ENCODE measurements around the gene ERP29.
A peak's percentile ranks its signal among the peaks of the same experiment; 100 is the strongest.

Gene ERP29

GRCh38 chr12:112012775-112013600 lies at the start of gene ERP29, which contains the start of gene TMEM116:
TSS of gene ERP29 (plus strand) at chr12:112013426. CDS start at chr12:112013466, 40 bp downstream.
TSS of gene TMEM116 (minus strand) at chr12:112013165. CDS start at chr12:112005270, 7,895 bp downstream.
- no CpG with 5 or more reads among the region's 67 CpGs for WGBS (ENCODE audit: insufficient coverage, insufficient read length)
- H3K27ac ChIP-seq (ENCODE audit: low read length), result no peak within 1 kb of the TSS
- DNase-seq (ENCODE audit: low read depth, low spot score), result peak; percentile 98

GRCh38 chr12:111964935-111965334 lies 48.3 kb upstream of the ERP29 start:
- Histone ChIP-seq H3K4me1 (ENCODE audit: control insufficient read depth, insufficient read depth, low read length) (no peaks in the 10 kb centered on the region), H3K9me3 (ENCODE audit: control insufficient read depth, insufficient read depth, low read length) (no peaks in the 10 kb centered on the region), H3K27ac (ENCODE audit: low read length) (no peak overlapping the region), H3K36me3 (ENCODE audit: control insufficient read depth, insufficient read depth, low read length) (no peaks in the 10 kb centered on the region), H3K4me3 (ENCODE audit: low read length) (no peak overlapping the region), H3K27me3 (ENCODE audit: control insufficient read depth, insufficient read depth, low read length) (no peaks in the 10 kb centered on the region)
- no CpG with 5 or more reads among the region's 1 CpG for WGBS (ENCODE audit: insufficient coverage, insufficient read length)
- DNase-seq (ENCODE audit: low read depth, low spot score), result no peak

More at GRCh38 chr12:112012775-112013600, at the start of gene ERP29, which contains the start of gene TMEM116:
- H3K4me1 ChIP-seq (ENCODE audit: control insufficient read depth, insufficient read depth, low read length), result peaks cover 2% of the 10 kb centered on the region
- H3K9me3 ChIP-seq (ENCODE audit: control insufficient read depth, insufficient read depth, low read length), result no peaks in the 10 kb centered on the region
- no peaks in the 10 kb centered on the region for H3K36me3 ChIP-seq (ENCODE audit: control insufficient read depth, insufficient read depth, low read length)
- peak within 1 kb of the TSS; percentile 92 for H3K4me3 ChIP-seq (ENCODE audit: low read length)
- no peaks in the 10 kb centered on the region for H3K27me3 ChIP-seq (ENCODE audit: control insufficient read depth, insufficient read depth, low read length)

GRCh38 chr12:111971800-111972199 lies 41.4 kb upstream of the ERP29 start:
- no peak overlapping the region for H3K4me3 ChIP-seq (ENCODE audit: low read length)
- no peaks in the 10 kb centered on the region for H3K4me1 ChIP-seq (ENCODE audit: control insufficient read depth, insufficient read depth, low read length)
- H3K27me3 ChIP-seq (ENCODE audit: control insufficient read depth, insufficient read depth, low read length), result no peaks in the 10 kb centered on the region
- DNase-seq (ENCODE audit: low read depth, low spot score), result no peak
- no peaks in the 10 kb centered on the region for H3K9me3 ChIP-seq (ENCODE audit: control insufficient read depth, insufficient read depth, low read length)
- H3K27ac ChIP-seq (ENCODE audit: low read length), result no peak overlapping the region
- H3K36me3 ChIP-seq (ENCODE audit: control insufficient read depth, insufficient read depth, low read length), result no peaks in the 10 kb centered on the region

- Histone ChIP-seq H3K36me3 (ENCODE audit: control insufficient read depth, insufficient read depth, low read length) (no peaks in the 10 kb centered on the region), H3K4me3 (ENCODE audit: low read length) (no peak overlapping the region), H3K9me3 (ENCODE audit: control insufficient read depth, insufficient read depth, low read length) (no peaks in the 10 kb centered on the region), H3K4me1 (ENCODE audit: control insufficient read depth, insufficient read depth, low read length) (no peaks in the 10 kb centered on the region), H3K27me3 (ENCODE audit: control insufficient read depth, insufficient read depth, low read length) (no peaks in the 10 kb centered on the region), H3K27ac (ENCODE audit: low read length) (no peak overlapping the region)
- DNase-seq (ENCODE audit: low read depth, low spot score), result no peak
- no CpG with 5 or more reads among the region's 5 CpGs for WGBS (ENCODE audit: insufficient coverage, insufficient read length)
Measured at GRCh38 chr12:111975161-111975931, 37.9 kb upstream of the ERP29 start.

DNA sequence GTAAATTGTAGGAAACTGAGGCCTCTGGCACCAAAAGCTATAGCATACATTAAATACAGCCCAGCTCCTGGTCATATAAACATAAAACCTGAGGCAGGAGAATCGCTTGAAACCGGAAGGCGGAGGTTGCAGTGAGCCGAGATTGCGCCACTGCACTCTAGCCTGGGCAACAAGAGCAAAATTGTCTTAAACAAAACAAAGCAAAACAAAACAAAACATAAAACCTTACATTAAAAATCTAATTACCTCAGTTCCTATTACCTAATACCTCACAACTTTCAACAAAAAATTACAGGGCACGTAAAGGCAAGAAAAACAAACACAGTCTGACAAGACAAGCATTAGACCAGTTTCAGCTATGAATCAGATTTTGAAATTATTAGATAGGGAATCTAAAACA lies 36.9 kb upstream of the ERP29 start:
- DNase-seq (ENCODE audit: low read depth, low spot score), result no peak
- no peaks in the 10 kb centered on the region for H3K27me3 ChIP-seq (ENCODE audit: control insufficient read depth, insufficient read depth, low read length)
- no peaks in the 10 kb centered on the region for H3K36me3 ChIP-seq (ENCODE audit: control insufficient read depth, insufficient read depth, low read length)
- no peak overlapping the region for H3K4me3 ChIP-seq (ENCODE audit: low read length)
- 100% methylated on average over 1 of the region's 6 CpGs for WGBS (ENCODE audit: insufficient coverage, insufficient read length)
- no peaks in the 10 kb centered on the region for H3K4me1 ChIP-seq (ENCODE audit: control insufficient read depth, insufficient read depth, low read length)
- no peak overlapping the region for H3K27ac ChIP-seq (ENCODE audit: low read length)
- H3K9me3 ChIP-seq (ENCODE audit: control insufficient read depth, insufficient read depth, low read length), result no peaks in the 10 kb centered on the region

DNA sequence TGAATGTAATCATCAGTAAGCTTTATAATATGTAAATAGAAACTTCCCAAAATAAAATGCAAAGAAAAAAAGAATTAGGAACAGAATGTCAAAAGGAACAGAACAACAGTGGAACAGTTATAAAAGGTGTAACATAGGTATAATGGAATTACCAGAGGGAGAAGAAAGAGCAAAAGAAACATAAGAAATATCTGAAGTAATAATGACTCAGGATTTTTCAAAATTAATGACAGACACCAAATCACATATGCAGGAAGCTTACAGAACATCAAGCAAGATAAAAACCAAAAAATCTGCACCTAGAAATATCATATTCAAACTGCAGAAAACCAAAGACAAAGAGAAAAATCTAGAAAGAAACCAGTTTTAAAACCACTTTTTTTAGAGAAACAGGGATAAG lies 36.4 kb upstream of the ERP29 start:
- no peak for DNase-seq (ENCODE audit: low read depth, low spot score)
- H3K27me3 ChIP-seq (ENCODE audit: control insufficient read depth, insufficient read depth, low read length), result no peaks in the 10 kb centered on the region
- H3K4me1 ChIP-seq (ENCODE audit: control insufficient read depth, insufficient read depth, low read length), result no peaks in the 10 kb centered on the region
- H3K36me3 ChIP-seq (ENCODE audit: control insufficient read depth, insufficient read depth, low read length), result no peaks in the 10 kb centered on the region
- H3K27ac ChIP-seq (ENCODE audit: low read length), result no peak overlapping the region
- H3K9me3 ChIP-seq (ENCODE audit: control insufficient read depth, insufficient read depth, low read length), result no peaks in the 10 kb centered on the region
- H3K4me3 ChIP-seq (ENCODE audit: low read length), result no peak overlapping the region

DNA sequence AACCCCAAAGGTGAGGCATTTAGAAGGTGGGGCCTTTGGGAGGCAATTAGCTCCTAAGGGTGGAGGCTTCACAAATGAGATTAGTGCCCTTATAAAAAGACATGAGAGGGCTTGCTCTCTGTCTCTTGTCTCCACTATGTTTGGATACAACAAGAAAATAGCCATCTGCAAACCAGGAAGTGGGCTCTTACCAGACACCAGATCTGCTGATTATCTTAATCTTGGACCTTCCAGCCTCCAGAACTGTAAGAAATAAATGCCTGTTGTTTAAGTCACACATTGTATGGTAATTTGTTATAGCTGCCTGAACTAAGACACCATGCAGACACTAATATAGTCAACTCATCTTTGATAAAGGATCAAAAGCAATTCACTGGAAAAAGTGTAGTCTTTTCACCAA lies 34.7 kb upstream of the ERP29 start:
- DNase-seq (ENCODE audit: low read depth, low spot score), result no peak
- no peaks in the 10 kb centered on the region for H3K36me3 ChIP-seq (ENCODE audit: control insufficient read depth, insufficient read depth, low read length)
- H3K4me3 ChIP-seq (ENCODE audit: low read length), result no peak overlapping the region
- no peaks in the 10 kb centered on the region for H3K4me1 ChIP-seq (ENCODE audit: control insufficient read depth, insufficient read depth, low read length)
- no peak overlapping the region for H3K27ac ChIP-seq (ENCODE audit: low read length)
- no peaks in the 10 kb centered on the region for H3K9me3 ChIP-seq (ENCODE audit: control insufficient read depth, insufficient read depth, low read length)
- H3K27me3 ChIP-seq (ENCODE audit: control insufficient read depth, insufficient read depth, low read length), result no peaks in the 10 kb centered on the region

- Histone ChIP-seq H3K36me3 (ENCODE audit: control insufficient read depth, insufficient read depth, low read length) (no peaks in the 10 kb centered on the region), H3K4me3 (ENCODE audit: low read length) (no peak overlapping the region), H3K27me3 (ENCODE audit: control insufficient read depth, insufficient read depth, low read length) (no peaks in the 10 kb centered on the region), H3K4me1 (ENCODE audit: control insufficient read depth, insufficient read depth, low read length) (no peaks in the 10 kb centered on the region), H3K9me3 (ENCODE audit: control insufficient read depth, insufficient read depth, low read length) (no peaks in the 10 kb centered on the region), H3K27ac (ENCODE audit: low read length) (no peak overlapping the region)
- WGBS (ENCODE audit: insufficient coverage, insufficient read length), result no CpG with 5 or more reads among the region's 5 CpGs
- DNase-seq (ENCODE audit: low read depth, low spot score), result no peak
Measured at GRCh38 chr12:111980598-111980997, 32.6 kb upstream of the ERP29 start.

- WGBS (ENCODE audit: insufficient coverage, insufficient read length), result no CpG with 5 or more reads among the region's 2 CpGs
- DNase-seq (ENCODE audit: low read depth, low spot score), result no peak
- Histone ChIP-seq H3K27me3 (ENCODE audit: control insufficient read depth, insufficient read depth, low read length) (no peaks in the 10 kb centered on the region), H3K27ac (ENCODE audit: low read length) (no peak overlapping the region), H3K9me3 (ENCODE audit: control insufficient read depth, insufficient read depth, low read length) (no peaks in the 10 kb centered on the region), H3K36me3 (ENCODE audit: control insufficient read depth, insufficient read depth, low read length) (no peaks in the 10 kb centered on the region), H3K4me1 (ENCODE audit: control insufficient read depth, insufficient read depth, low read length) (no peaks in the 10 kb centered on the region), H3K4me3 (ENCODE audit: low read length) (no peak overlapping the region)
Measured at GRCh38 chr12:111981987-111982386, 31.2 kb upstream of the ERP29 start.

DNA sequence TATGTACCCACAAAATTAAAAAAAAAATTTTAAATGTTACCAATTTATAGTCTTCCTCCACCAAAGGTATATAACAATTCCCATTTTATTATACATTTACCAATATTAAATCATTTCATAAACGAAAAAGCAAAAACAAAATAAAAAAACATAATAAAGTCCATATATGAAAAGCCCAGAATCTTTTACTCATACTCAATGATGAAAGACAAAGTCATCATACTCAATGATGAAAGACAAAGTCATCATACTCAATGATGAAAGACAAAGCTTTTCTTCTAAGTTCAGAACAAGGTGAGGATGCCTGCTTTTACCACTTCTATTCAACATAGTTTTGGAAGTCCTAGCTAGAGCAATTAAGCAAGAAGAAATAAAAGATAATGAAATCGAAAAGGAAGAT lies 28.4 kb upstream of the ERP29 start:
- Histone ChIP-seq H3K27ac (ENCODE audit: low read length) (no peak overlapping the region), H3K36me3 (ENCODE audit: control insufficient read depth, insufficient read depth, low read length) (no peaks in the 10 kb centered on the region), H3K4me1 (ENCODE audit: control insufficient read depth, insufficient read depth, low read length) (no peaks in the 10 kb centered on the region), H3K4me3 (ENCODE audit: low read length) (no peak overlapping the region), H3K9me3 (ENCODE audit: control insufficient read depth, insufficient read depth, low read length) (no peaks in the 10 kb centered on the region), H3K27me3 (ENCODE audit: control insufficient read depth, insufficient read depth, low read length) (no peaks in the 10 kb centered on the region)
- DNase-seq (ENCODE audit: low read depth, low spot score), result no peak
- 100% methylated on average over 1 of the region's 2 CpGs for WGBS (ENCODE audit: insufficient coverage, insufficient read length)
